Activated CD4-positive, alpha-beta T cell treated with anti-CD3 and anti-CD28 coated beads, Interleukin-2, amount 50 U/mL, for 4 hours (primary cell): Measurements from ENCODE around the gene OR2AT4.
"Not testable (repeated sequence)": the region's sequence is repeated elsewhere in the genome, so short reads cannot be mapped to it uniquely, and the experiment has no call there.

Experiments
- DNase-seq, 2 experiments: peaks; one replicate each; pipeline ENCODE4 v3.0.0-alpha.2; 2020

The OR2AT4 gene

DNA sequence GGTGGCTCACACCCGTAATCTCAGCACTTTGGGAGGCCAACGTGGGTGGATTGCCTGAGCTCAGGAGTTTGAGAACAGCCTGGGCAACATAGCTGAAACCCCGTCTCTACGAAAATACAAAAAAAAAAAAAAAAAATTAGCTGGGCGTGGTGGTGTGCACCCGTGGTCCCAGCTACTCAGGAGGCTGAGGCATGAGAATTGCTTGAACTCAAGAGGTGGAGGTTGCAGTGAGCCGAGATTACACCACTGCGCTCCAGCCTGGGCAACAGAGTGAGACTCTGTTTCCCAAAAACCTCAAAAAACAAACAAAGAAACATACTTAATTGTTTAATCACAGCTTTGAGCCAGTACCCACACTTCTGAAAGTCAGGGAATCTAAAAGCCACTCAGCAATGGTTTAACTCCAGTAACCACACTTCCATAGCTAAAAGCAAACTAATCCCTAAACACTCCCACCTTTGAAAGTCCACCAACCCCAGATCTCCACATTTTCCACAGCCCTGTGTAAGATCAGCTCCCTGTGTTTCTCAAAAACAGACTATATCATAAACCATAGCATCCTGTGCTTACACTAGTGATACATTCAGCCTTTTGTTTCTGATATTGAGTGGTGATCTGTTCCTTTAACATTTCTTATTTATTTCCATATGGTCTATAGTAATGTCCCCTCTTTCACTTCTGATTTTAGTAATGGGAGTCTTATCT, 4.9 kb upstream of the OR2AT4 start:
- DNase-seq, result no peak

DNA sequence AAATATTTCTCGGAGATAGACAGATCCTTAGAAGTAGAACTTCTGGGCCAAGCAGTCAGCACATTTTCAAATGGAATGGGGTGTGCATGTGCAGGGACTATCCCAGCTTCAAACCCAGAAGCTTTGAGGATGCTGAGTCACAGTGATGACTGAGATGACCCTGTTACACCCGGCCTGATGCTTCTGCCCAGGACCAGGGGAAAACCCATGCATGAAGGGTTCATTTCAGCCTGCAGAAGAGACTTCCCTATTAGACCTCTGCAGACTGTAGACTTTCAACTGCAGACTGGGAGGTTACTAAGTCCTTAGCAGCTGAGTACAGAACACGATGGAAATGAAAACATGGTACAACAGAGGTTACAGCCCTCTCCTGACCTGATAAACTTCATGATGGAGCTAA, 3.6 kb upstream of the OR2AT4 start:
- DNase-seq, result no peak

DNA sequence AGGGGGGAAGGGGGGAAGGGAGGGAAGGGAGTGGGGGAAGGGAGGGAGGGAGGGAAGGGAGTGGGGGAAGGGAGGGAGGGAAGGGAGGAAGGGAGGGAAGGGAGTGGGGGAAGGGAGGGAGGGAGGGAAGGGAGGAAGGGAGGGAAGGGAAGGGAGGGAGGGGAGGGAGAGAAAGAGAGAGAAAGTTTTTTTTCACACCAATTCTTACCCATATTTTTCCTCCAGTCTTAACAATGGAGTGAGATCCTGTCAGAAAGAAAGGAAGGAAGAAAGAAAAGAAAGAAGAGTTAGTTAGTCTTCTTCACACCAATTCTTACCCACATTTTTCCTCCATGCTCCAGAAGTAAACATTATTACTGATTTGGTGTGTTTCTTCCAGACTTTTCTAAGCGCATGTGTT, 3.0 kb upstream of the OR2AT4 start:
- no peak for DNase-seq

DNA sequence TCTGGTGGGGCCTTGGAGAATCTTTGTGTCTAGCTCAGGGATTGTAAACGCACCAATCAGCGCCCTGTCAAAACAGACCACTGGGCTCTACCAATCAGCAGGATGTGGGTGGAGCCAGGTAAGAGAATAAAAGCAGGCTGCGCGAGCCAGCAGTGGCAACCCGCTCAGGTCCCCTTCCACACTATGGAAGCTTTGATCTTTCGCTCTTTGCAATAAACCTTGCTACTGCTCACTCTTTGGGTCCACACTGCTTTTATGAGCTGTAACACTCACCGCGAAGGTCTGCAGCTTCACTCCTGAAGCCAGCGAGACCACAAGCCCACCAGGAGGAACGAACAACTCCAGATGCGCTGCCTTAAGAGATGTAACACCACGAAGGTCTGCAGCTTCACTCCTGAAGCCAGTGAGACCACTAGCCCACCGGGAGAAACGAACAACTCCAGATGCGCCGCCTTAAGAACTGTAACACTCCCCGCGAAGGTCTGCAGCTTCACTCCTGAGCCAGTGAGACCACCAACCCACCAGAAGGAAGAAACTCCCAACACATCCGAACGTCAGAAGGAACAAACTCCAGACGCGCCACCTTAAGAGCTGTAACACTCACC, 2.3 kb upstream of the OR2AT4 start:
- DNase-seq, result not testable (repeated sequence)

DNA sequence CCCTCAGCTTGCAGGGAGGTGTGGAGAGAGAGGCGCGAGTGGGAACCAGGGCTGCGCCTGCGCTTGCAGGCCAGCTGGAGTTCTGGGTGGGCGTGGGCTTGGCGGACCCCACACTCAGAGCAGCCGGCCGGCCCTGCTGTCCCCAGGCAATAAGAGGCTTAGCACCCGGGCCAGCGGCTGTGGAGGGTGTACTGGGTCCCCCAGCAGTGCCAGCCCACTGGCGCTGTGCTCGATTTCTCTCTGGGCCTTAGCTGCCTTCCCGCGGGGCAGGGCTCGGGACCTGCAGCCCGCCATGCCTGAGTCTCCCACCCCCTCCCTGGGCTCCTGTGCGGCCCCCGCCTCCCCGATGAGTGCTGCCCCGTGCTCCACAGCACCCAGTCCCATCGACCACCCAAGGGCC, 1.5 kb upstream of the OR2AT4 start:
- DNase-seq, result not testable (repeated sequence)

DNA sequence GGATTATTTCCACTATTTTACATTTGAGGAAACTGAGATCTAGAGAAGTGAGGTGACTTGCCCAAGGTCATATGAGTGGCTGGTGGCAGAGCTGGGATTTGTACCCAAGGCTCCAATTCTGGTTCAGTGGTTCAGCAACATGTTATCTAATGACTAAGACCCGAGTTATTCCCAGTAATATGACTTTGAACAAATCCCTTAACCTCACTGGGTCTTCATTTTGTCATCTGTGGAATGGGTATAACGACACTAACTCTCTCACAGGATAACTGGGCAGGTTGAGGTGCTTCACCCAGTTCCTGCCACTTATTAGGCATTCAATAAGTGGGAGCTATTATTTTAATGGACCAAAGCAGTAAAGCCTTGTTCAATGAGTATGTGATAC, 489 bp upstream of the OR2AT4 start:
- no peak for DNase-seq

DNA sequence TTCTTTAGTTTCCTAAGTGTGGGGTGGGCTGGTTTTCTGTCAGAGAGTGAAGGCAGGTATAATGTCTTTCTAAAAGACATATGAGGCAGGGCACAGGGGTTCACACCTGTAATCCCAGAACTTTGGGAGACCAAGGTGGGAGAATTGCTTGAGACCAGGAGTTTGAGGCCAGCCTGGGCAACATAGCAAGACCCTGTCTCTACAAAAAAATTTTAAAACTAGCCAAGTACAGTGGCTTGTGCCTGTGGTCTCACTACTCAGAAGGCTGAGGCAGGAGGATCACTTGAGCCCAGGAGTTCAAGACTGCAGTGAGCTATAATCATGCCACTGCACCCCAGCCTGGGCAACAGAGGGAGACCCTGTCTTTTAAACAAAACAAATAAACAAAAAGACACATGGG, 2.3 kb downstream of the OR2AT4 start:
- DNase-seq, result not testable (repeated sequence)

DNA sequence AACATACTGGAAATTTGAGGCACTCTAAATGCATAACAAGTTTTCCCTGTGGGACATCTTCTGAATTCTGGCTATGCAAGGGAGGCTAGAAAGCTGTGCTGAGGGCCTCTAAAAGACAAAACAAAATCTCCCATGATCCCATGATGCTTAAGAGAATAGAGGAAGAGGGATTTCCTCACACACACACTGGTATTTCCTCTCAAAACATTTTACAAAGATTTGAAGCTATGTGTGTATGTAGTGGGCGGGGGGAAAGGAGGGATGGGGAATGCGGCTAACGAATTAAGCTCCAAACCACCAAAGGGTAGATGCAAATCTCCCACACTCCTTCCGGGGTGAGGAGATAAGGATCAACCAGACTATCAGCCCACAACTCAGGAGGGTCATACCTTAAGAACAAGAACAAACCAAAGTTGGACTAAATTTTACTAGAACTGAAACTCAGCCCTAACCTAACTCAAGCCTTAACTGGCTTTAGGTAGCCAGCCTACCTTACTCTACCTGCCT, 6.0 kb downstream of the OR2AT4 start:
- no peak for DNase-seq

DNA sequence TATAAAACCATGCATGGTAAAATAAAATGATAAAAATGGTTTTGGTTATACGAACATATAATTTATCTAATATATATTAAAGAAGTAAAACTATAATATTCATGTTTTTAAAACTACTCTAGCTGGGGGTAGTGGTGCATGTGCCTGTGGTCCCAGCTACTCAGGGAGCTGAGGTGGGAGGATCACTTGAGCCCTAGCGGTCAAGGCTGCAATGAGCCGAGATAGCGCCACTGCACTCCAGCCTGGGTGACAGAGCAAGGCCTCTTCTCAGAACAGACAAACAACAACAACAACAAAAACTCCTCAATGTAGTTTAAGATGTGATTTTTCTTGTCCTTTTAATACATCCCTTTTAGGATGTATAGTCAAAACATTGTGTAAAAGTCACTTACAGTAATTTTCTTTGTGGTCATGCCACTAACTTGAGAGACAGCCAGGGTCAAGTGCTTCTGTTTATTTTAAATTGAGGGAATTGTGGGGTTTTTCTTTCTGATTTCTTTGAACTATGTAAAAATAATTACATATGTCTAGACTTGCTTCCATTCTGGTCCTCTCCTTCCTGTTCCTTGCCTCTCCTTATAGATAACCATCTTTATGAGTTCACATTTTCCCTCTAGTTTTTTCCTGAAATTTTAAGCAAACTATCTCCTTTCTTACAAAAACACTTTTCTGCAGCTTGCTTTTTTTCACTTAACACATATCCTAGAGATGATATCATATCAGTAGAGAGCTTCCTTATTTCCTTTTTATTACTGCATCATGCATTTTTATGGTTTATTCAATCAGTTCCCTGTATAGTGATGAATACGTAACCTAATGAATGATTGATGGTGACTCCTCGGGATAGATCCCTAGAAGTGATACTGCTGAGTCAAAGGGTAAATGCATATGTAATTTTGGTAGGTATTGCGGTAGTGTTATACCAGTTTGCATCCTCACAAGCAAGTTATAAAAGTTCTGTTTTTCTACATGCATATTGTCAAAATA, 9.1 kb downstream of the OR2AT4 start:
- no peak for DNase-seq

DNA sequence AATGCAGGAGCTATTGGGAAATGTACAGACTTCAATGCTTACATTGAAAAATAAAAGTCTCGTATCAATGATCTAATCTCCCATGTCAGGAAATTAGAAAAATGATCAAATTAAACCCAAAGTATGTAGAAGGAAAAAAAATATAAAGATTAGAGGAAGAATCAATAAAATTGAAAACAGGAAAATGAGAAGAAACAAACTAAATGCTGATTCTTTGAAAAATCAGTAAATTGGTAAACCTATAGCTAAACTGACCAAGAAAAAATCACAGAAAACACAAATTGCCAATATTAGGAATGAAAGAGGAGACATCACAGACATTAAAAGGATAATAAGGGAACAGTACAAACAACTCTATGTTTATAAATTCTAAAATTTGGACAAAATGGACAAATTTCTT, 11.8 kb downstream of the OR2AT4 start:
- no peak for DNase-seq

DNA sequence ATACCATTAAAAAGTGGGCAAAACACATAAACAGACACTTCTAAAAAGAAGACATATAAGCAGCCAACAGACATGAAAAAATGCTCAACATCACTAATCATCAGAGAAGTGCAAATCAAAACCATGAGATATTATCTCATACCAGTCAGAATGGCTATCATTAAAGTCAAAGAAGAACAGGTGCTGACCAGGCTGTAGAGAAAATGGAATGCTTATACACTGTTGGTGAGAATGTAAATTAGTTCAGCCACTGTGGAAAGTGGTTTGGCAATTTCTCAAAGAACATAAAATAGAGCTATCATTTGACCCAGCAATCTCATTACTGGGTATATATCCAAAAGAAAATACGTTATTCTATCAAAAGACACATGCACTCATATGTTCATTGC, 13.5 kb downstream of the OR2AT4 start:
- DNase-seq, result no peak

DNA sequence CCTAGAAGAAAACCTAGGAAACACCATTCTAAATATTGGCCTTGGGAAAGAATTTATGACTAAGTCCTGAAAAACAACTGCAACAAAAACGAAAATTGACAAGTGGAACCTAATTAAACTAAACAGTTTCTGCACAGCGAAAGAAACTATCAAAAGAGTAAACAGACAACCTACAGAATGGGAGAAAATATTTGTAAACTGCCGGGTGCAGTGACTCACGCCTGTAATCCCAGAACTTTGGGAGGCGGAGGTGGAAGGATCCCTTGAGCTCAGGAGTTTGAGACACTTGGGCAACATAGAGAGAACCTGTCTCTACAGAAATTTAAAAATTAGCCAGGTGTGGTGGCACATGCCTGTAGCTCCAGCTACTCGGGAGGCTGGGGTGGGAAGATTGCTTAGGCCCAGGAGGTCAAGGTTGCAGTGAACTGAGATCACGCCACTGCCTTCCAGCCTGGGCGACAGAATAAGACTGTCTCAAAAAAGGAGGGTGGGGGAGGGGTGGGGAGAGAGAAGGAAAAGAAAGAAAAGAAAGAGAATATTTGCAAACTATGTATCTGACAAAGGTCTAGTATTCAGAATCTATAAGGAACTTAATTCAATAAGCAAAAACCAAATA, 14.0 kb downstream of the OR2AT4 start:
- DNase-seq, result no peak

DNA sequence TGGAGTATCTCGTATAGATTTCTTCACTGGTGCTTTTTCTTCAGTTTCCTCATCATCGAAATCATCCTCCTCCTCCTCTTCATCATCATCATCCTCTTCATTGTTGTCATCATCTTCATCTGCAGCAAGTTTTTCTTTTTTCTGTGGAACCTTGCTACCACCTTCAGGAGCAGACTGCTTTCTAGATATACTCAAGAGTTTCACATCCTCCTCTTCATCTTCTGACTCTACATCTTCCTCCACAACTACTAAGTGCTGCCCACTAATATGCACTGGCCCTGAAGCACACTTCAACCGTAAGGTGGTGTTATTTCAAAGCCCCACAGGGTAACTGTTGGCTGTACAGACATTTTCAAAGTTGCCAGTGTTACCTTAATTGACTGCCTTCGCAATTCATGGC, 17.1 kb downstream of the OR2AT4 start:
- DNase-seq, result no peak

DNA sequence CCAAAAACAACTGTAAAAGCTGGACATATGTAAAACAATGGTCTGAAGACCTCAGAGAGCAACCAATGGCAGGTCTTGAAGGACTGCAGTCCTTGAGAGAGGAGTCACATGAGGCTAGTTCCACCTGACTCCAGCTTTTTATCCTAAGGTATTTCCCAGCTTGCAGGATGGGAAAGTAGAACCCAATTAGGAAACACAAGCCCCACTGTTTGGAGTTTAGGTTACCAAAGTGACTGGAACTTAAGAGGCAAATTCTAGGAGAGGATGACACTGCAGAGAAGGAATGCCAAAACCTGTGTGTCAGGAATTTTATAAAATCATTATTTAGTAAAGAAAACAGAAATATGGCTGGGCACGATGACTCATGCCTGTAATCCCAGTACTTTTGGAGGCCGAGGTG, 18.4 kb downstream of the OR2AT4 start:
- DNase-seq, result no peak

DNA sequence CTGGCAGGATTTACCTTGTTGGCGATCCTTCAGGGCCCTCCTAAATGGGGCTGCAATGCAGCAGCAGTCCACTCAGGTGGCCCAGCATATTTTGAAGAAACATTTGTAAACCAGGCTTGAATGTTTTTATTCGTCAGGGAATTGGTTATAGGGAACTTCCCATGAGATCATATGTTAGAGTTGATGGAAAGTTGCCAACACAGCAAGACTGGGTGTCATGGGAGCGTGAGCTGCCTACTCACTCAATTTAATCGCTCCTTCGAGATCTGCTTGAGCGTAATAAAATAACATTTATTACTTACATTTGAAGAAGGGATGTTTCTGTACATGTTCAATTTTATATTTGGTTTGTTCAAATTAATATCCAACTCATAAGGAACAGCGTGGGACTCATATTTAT, 19.4 kb downstream of the OR2AT4 start:
- no peak for DNase-seq

DNA sequence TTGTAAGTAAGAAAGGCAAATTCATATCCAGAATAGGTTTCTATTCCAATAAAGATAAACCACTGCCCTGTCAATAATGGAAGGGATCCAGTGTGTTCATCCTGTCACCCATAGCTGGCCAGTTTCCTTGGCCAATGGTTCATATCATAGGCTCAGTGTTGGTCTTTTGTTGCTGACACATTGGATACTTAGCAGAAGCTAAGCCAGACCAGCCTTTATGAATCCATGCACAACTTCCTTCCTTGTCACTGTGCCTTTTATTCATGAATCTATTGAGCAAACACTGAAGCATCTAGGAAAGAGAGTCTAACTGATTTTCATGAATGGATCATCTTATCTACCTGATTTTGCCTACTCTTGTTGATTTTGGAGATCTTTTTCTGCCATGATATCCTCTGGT, 20.0 kb downstream of the OR2AT4 start:
- no peak for DNase-seq

DNA sequence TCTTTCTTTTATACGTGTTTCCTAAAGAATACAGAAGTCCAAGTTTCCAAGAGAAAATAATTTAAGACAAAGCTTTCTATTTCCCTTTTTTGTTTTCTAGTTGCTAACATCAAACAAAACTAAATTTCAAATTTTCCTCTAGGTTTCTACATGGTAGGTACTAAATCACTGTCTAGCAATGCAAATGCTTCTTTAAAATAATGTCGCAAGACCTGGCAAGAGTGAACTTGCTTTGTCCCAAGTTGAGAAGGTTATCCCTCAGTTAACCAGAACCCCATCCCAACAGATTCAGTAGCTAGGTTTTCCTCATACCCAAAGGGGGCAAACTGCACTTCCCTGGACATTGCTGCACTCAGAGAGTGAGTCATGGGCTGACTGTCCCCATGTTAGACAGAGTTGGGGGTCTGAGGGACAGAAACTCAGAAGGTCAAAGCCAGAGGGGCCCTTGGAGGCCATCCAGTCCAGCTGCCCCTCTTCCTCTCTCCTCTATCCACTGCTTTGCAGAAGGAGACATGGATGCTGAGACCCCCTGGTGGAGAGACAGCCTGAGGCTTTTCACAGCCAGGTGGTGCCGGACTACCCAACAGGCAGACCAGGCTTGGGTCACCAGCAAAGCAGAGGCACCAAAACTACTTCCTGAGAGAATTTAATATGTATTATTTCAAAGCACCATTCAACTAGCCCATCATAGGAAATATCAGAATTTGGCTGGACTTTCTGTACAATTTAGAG, 23.1 kb downstream of the OR2AT4 start:
- no peak for DNase-seq

DNA sequence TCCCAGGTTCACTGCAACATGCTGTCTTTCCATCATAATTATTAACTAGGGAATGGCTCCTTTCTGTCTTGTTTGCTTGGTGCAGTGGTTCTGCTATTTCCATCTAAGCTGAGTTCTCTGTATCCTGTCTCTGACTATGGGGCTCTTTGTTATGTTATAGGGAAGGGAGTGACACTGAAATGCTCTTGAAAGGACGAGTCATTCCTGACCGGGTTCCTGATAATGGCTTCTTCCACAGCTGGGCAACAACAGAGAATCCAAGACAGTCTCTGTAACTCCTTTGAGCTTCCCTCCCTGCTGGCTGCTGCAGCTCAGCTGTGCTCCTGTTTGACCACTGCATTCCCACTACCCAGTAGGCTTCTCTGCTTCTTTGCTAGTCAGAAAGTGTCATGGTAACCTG, 24.1 kb downstream of the OR2AT4 start:
- no peak for DNase-seq

DNA sequence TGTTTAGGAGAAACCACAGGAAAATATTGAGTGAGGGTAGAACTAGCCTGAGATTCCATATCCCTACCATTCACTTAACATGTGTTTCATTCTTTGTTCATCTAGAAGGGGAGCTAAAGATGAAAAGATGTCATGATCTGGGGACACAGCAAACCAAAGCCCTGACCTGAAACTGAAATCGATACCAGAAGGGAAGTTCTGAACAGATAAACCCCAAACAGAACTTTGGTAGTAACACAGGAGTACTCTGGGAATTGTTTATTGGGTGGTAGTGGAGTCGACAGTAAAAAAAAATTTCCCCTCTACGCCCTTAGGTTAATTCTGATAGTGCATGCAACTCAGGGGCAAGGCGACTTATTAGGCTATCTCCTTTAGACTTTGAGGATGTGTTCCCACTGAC, 27.2 kb downstream of the OR2AT4 start:
- DNase-seq, result no peak

DNA sequence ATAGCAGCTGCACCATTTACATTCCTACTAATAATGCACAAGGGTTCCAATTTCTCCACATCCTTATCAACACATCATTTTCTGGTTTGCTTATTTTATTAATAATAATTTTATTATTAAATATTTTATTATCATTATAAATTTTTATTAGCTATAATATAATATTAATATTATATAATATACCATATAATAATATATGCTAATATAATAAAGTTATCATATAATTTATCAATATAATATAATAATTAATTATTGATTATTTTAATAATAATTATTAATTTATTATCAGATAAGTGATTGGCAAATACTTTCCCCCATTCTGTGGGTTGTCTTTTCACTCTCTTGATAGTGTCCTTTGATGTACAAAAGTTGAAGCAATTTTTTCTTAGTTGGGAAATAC, 27.7 kb downstream of the OR2AT4 start:
- no peak for DNase-seq

DNA sequence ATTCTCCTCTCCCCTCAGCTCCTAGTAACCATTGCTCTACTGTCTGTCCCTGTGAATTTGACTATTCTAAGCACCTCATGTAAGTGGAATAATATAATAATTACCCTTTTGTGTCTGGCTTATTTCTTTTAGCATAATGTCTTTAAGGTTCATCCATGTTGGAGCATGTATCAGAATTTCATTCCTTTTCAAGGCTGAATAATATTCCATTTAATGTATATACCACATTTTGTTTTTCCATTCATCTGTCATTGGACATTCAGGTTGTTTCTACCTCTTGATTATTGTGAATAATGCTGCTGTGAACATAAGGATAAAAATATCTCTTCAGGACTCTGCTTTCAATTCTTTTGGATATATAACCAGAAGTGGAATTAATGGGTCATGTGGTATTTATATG, 28.1 kb downstream of the OR2AT4 start:
- DNase-seq, result no peak

DNA sequence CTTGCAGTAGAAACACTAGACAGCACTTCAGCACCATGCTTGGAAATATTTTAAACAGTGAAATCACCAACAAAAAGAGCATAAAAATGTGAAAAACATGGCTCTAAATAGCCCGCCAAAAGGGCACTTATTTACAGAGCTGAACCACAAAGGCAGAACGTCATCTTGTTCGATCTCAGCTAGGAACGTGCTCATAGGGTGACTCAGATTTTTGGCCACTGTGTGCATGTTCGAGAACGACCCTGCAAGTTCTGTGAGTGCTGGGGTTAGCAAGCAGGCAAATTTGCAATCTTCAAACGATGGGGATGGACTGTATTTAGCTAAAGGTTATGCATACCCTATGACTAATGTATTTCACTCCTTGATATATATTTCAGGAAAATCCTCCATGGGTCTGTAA, 30.6 kb downstream of the OR2AT4 start:
- no peak for DNase-seq
